ENCODE data around the gene KRTAP5-5.

DNA sequence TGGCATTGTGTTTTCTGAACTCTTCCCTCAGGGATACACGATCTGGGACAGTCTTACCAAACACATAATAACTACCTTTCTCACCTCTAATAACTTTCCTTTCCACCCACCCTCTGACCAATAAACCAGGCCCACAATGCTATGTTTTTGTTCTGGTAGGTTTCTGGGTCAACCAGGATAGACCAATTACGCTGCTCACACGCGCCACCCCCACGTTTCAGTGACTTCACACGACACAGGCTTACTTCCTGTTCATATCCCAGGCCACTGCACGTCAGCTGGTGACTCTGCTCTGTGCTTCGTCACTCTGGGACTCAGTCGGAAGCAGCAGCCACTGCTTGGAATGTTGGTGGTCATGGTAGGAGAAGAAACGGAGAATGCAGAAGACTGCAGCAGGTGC lies 10.1 kb upstream of the KRTAP5-5 start:
- TF ChIP-seq, protein P1, sequence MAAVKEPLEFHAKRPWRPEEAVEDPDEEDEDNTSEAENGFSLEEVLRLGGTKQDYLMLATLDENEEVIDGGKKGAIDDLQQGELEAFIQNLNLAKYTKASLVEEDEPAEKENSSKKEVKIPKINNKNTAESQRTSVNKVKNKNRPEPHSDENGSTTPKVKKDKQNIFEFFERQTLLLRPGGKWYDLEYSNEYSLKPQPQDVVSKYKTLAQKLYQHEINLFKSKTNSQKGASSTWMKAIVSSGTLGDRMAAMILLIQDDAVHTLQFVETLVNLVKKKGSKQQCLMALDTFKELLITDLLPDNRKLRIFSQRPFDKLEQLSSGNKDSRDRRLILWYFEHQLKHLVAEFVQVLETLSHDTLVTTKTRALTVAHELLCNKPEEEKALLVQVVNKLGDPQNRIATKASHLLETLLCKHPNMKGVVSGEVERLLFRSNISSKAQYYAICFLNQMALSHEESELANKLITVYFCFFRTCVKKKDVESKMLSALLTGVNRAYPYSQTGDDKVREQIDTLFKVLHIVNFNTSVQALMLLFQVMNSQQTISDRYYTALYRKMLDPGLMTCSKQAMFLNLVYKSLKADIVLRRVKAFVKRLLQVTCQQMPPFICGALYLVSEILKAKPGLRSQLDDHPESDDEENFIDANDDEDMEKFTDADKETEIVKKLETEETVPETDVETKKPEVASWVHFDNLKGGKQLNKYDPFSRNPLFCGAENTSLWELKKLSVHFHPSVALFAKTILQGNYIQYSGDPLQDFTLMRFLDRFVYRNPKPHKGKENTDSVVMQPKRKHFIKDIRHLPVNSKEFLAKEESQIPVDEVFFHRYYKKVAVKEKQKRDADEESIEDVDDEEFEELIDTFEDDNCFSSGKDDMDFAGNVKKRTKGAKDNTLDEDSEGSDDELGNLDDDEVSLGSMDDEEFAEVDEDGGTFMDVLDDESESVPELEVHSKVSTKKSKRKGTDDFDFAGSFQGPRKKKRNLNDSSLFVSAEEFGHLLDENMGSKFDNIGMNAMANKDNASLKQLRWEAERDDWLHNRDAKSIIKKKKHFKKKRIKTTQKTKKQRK (IDR thresholded peaks at IDR 0.05; ENCODE audit: low read length): no peak
- TF ChIP-seq, protein P2, sequence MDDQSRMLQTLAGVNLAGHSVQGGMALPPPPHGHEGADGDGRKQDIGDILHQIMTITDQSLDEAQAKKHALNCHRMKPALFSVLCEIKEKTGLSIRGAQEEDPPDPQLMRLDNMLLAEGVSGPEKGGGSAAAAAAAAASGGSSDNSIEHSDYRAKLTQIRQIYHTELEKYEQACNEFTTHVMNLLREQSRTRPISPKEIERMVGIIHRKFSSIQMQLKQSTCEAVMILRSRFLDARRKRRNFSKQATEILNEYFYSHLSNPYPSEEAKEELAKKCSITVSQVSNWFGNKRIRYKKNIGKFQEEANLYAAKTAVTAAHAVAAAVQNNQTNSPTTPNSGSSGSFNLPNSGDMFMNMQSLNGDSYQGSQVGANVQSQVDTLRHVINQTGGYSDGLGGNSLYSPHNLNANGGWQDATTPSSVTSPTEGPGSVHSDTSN (CRISPR knock-in tag; IDR thresholded peaks at IDR 0.05; ENCODE audit: borderline replicate concordance): no peak
- TF ChIP-seq, protein P3, sequence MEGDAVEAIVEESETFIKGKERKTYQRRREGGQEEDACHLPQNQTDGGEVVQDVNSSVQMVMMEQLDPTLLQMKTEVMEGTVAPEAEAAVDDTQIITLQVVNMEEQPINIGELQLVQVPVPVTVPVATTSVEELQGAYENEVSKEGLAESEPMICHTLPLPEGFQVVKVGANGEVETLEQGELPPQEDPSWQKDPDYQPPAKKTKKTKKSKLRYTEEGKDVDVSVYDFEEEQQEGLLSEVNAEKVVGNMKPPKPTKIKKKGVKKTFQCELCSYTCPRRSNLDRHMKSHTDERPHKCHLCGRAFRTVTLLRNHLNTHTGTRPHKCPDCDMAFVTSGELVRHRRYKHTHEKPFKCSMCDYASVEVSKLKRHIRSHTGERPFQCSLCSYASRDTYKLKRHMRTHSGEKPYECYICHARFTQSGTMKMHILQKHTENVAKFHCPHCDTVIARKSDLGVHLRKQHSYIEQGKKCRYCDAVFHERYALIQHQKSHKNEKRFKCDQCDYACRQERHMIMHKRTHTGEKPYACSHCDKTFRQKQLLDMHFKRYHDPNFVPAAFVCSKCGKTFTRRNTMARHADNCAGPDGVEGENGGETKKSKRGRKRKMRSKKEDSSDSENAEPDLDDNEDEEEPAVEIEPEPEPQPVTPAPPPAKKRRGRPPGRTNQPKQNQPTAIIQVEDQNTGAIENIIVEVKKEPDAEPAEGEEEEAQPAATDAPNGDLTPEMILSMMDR (CRISPR knock-in tag; IDR thresholded peaks at IDR 0.05): no peak
- no peak for TF ChIP-seq ZNF83 (CRISPR knock-in tag; IDR thresholded peaks at IDR 0.05; ENCODE audit: borderline replicate concordance)
- no peak for TF ChIP-seq JDP2 (CRISPR knock-in tag; IDR thresholded peaks at IDR 0.05; ENCODE audit: borderline replicate concordance)
- TF ChIP-seq, protein P4, sequence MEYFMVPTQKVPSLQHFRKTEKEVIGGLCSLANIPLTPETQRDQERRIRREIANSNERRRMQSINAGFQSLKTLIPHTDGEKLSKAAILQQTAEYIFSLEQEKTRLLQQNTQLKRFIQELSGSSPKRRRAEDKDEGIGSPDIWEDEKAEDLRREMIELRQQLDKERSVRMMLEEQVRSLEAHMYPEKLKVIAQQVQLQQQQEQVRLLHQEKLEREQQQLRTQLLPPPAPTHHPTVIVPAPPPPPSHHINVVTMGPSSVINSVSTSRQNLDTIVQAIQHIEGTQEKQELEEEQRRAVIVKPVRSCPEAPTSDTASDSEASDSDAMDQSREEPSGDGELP (IDR thresholded peaks at IDR 0.05; ENCODE audit: borderline replicate concordance, low read depth): no peak
- no peak for TF ChIP-seq SRSF4 (IDR thresholded peaks at IDR 0.05; ENCODE audit: low read depth, low read length, poor library complexity, severe bottlenecking)
- no peak for TF ChIP-seq ZMYM2 (CRISPR knock-in tag; IDR thresholded peaks at IDR 0.05)
- no peak for TF ChIP-seq ZSCAN30 (CRISPR knock-in tag; IDR thresholded peaks at IDR 0.05)
- no peak for TF ChIP-seq ZBTB42 (CRISPR knock-in tag; IDR thresholded peaks at IDR 0.05)
- TF ChIP-seq, protein P5, sequence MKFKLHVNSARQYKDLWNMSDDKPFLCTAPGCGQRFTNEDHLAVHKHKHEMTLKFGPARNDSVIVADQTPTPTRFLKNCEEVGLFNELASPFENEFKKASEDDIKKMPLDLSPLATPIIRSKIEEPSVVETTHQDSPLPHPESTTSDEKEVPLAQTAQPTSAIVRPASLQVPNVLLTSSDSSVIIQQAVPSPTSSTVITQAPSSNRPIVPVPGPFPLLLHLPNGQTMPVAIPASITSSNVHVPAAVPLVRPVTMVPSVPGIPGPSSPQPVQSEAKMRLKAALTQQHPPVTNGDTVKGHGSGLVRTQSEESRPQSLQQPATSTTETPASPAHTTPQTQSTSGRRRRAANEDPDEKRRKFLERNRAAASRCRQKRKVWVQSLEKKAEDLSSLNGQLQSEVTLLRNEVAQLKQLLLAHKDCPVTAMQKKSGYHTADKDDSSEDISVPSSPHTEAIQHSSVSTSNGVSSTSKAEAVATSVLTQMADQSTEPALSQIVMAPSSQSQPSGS (CRISPR knock-in tag; IDR thresholded peaks at IDR 0.05): no peak
- no peak for TF ChIP-seq MTA3 (CRISPR knock-in tag; IDR thresholded peaks at IDR 0.05)
- TF ChIP-seq, protein P6, sequence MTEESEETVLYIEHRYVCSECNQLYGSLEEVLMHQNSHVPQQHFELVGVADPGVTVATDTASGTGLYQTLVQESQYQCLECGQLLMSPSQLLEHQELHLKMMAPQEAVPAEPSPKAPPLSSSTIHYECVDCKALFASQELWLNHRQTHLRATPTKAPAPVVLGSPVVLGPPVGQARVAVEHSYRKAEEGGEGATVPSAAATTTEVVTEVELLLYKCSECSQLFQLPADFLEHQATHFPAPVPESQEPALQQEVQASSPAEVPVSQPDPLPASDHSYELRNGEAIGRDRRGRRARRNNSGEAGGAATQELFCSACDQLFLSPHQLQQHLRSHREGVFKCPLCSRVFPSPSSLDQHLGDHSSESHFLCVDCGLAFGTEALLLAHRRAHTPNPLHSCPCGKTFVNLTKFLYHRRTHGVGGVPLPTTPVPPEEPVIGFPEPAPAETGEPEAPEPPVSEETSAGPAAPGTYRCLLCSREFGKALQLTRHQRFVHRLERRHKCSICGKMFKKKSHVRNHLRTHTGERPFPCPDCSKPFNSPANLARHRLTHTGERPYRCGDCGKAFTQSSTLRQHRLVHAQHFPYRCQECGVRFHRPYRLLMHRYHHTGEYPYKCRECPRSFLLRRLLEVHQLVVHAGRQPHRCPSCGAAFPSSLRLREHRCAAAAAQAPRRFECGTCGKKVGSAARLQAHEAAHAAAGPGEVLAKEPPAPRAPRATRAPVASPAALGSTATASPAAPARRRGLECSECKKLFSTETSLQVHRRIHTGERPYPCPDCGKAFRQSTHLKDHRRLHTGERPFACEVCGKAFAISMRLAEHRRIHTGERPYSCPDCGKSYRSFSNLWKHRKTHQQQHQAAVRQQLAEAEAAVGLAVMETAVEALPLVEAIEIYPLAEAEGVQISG (CRISPR knock-in tag; IDR thresholded peaks at IDR 0.05): no peak
